GM21447 (cell line): ENCODE measurements around the gene ATP5IF1.

Source experiments
- ATAC-seq: cut with Tn5 transposase; IDR thresholded peaks from one replicate; pipeline ENCODE4 v1.9.1; 2021; ENCODE audit not compliant: unreplicated experiment

The ATP5IF1 gene

GRCh38 chr1:28235755-28236655 is at the start of gene ATP5IF1:
Gene ATP5IF1, plus strand, starts transcription at chr1:28236124. Its CDS starts 60 bp downstream, at chr1:28236184.
- ATAC-seq: peak; percentile 87

GRCh38 chr1:28190337-28190979 is 45.5 kb upstream of the ATP5IF1 start:
- ATAC-seq: no peak

- no peak for ATAC-seq
Measured at GRCh38 chr1:28190996-28191645, 44.8 kb upstream of the ATP5IF1 start.

- no peak for ATAC-seq
Measured at GRCh38 chr1:28193701-28194161, 42.2 kb upstream of the ATP5IF1 start.

- ATAC-seq: no peak
Measured at GRCh38 chr1:28194326-28195035, 41.4 kb upstream of the ATP5IF1 start.

GRCh38 chr1:28195780-28196179 is 40.1 kb upstream of the ATP5IF1 start:
- no peak for ATAC-seq

GRCh38 chr1:28196330-28196729 is 39.6 kb upstream of the ATP5IF1 start:
- no peak for ATAC-seq

- no peak for ATAC-seq
Measured at GRCh38 chr1:28197682-28198415, 38.1 kb upstream of the ATP5IF1 start.

- peak; percentile 76 for ATAC-seq
Measured at GRCh38 chr1:28199328-28200233, 36.3 kb upstream of the ATP5IF1 start.

GRCh38 chr1:28200234-28200873 is 35.6 kb upstream of the ATP5IF1 start:
- ATAC-seq: no peak

- ATAC-seq: no peak
Measured at GRCh38 chr1:28205243-28205642, 30.7 kb upstream of the ATP5IF1 start.

- ATAC-seq: no peak
Measured at GRCh38 chr1:28208818-28209441, 27.0 kb upstream of the ATP5IF1 start.

GRCh38 chr1:28209700-28210099 is 26.2 kb upstream of the ATP5IF1 start:
- ATAC-seq: no peak

GRCh38 chr1:28213315-28213714 is 22.6 kb upstream of the ATP5IF1 start:
- no peak for ATAC-seq

- no peak for ATAC-seq
Measured at GRCh38 chr1:28229089-28229488, 6.8 kb upstream of the ATP5IF1 start.

- no peak for ATAC-seq
Measured at GRCh38 chr1:28229996-28230395, 5.9 kb upstream of the ATP5IF1 start.

GRCh38 chr1:28232558-28233263 is 3.2 kb upstream of the ATP5IF1 start, which contains the start of gene DNAJC8:
Gene DNAJC8, minus strand, starts transcription at chr1:28233029. Its CDS starts 31 bp downstream, at chr1:28232998.
- ATAC-seq: peak; percentile 49

GRCh38 chr1:28233264-28233606 is 2.7 kb upstream of the ATP5IF1 start:
- no peak for ATAC-seq
